Loucy (cell line): Measurements from ENCODE around the gene UGGT2.

Experiments
- H2AFZ ChIP-seq: fragments of 200-600 bp; sonication (generic); 2 replicates; pipeline ENCODE4 v1.6.0; 2016; ENCODE audit warnings: antibody characterized with exemption, mild to moderate bottlenecking, low read length, moderate library complexity
- H3F3A ChIP-seq: fragments of 200-600 bp; 2 replicates; pipeline ENCODE4 v1.6.0; 2016; ENCODE audit warnings: antibody characterized with exemption, low read depth, mild to moderate bottlenecking
- H3K27me3 ChIP-seq: fragments of 200-600 bp; sonication (generic); 2 replicates; pipeline ENCODE4 v1.6.1; 2014; ENCODE audit warnings: low read length, mild to moderate bottlenecking; ENCODE audit not compliant: insufficient read depth, poor library complexity, severe bottlenecking
- H3K36me3 ChIP-seq: fragments of 200-600 bp; sonication (generic); 2 replicates; pipeline ENCODE4 v1.6.1; 2016; ENCODE audit warnings: low read length; ENCODE audit not compliant: insufficient read depth
- H3K4me1 ChIP-seq: fragments of 200-600 bp; sonication (generic); 2 replicates; pipeline ENCODE4 v1.5.1; 2014; ENCODE audit warnings: low read length, mild to moderate bottlenecking; ENCODE audit not compliant: insufficient read depth, poor library complexity, severe bottlenecking
- H3K4me2 ChIP-seq: fragments of 200-600 bp; sonication (generic); 2 replicates; pipeline ENCODE4 v1.6.0; 2014; ENCODE audit warnings: antibody characterized with exemption, low read length, low read depth, mild to moderate bottlenecking; ENCODE audit not compliant: poor library complexity, severe bottlenecking
- H3K4me3 ChIP-seq: fragments of 200-600 bp; sonication (generic); 2 replicates; pipeline ENCODE4 v1.5.1; 2014; ENCODE audit warnings: low read length, mild to moderate bottlenecking, mixed read lengths; ENCODE audit not compliant: poor library complexity, severe bottlenecking
- H3K79me2 ChIP-seq: fragments of 200-600 bp; sonication (generic); 2 replicates; pipeline ENCODE4 v1.6.1; 2014; ENCODE audit warnings: low read length; ENCODE audit not compliant: insufficient read depth
- H3K9ac ChIP-seq: fragments of 200-600 bp; sonication (generic); 2 replicates; pipeline ENCODE4 v1.6.0; 2014; ENCODE audit warnings: mild to moderate bottlenecking, low read depth, low read length, moderate library complexity; ENCODE audit not compliant: poor library complexity, severe bottlenecking
- H3K9me2 ChIP-seq: fragments of 200-600 bp; sonication (generic); replicated peaks from 2 replicates; pipeline ENCODE4 v1.6.1; 2016; ENCODE audit warnings: low read depth, low read length, mixed read lengths
- H3K9me3 ChIP-seq: fragments of 200-600 bp; sonication (generic); 2 replicates; pipeline ENCODE4 v1.6.1; 2014; ENCODE audit warnings: mild to moderate bottlenecking, antibody characterized with exemption, low read length, low read depth; ENCODE audit not compliant: insufficient read depth
- H4K20me1 ChIP-seq: fragments of 200-600 bp; sonication (generic); 2 replicates; pipeline ENCODE4 v1.6.0; 2014; ENCODE audit warnings: antibody characterized with exemption, low read length, mild to moderate bottlenecking; ENCODE audit not compliant: insufficient read depth, poor library complexity, severe bottlenecking
- EZH2phosphoT487 ChIP-seq: fragments of 200-600 bp; IDR thresholded peaks from 2 replicates; pipeline ENCODE4 v1.6.1; 2018; ENCODE audit warnings: antibody characterized with exemption, mild to moderate bottlenecking, moderate library complexity, borderline replicate concordance
- TF ChIP-seq, protein P1 (sequence below): fragments of 200-600 bp; sonication (generic); conservative IDR thresholded peaks from 2 replicates; pipeline ENCODE4 v1.5.1; 2014; ENCODE audit warnings: mild to moderate bottlenecking, antibody characterized with exemption, low read length

Gene UGGT2

DNA sequence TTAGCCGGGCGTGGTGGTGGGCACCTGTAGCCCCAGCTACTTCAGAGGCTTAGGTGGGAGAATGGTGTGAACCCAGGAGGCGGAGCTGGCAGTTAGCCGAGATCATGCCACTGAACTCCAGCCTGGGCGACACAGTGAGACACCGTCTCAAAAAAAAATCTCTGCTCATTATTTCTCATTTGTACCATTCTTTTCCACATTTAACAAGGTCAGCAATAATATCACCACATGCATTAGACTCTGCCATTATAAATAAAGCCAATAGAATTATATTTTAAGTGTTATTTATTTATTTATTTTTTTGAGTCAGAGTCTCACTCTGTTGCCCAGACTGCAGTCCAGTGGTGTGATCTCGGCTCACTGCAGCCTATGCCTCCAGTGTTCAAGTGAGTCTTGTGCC, 24.2 kb downstream of the UGGT2 start:
- no peak overlapping the region for H3K4me3 ChIP-seq
- no peaks in the 10 kb centered on the region for H3K36me3 ChIP-seq
- H2AFZ ChIP-seq, result no peak overlapping the region
- H3K27me3 ChIP-seq, result no peaks in the 10 kb centered on the region
- no peaks in the 10 kb centered on the region for H4K20me1 ChIP-seq
- H3K9me2 ChIP-seq, result no peaks in the 10 kb centered on the region
- no peaks in the 10 kb centered on the region for H3F3A ChIP-seq
- no peaks in the 10 kb centered on the region for H3K79me2 ChIP-seq
- no peaks in the 10 kb centered on the region for H3K4me1 ChIP-seq
- no peak overlapping the region for H3K4me2 ChIP-seq
- no peak overlapping the region for H3K9ac ChIP-seq
- H3K9me3 ChIP-seq, result peaks cover 1% of the 10 kb centered on the region; the same call in 1 of the 2 replicates
- TF ChIP-seq, protein P1, sequence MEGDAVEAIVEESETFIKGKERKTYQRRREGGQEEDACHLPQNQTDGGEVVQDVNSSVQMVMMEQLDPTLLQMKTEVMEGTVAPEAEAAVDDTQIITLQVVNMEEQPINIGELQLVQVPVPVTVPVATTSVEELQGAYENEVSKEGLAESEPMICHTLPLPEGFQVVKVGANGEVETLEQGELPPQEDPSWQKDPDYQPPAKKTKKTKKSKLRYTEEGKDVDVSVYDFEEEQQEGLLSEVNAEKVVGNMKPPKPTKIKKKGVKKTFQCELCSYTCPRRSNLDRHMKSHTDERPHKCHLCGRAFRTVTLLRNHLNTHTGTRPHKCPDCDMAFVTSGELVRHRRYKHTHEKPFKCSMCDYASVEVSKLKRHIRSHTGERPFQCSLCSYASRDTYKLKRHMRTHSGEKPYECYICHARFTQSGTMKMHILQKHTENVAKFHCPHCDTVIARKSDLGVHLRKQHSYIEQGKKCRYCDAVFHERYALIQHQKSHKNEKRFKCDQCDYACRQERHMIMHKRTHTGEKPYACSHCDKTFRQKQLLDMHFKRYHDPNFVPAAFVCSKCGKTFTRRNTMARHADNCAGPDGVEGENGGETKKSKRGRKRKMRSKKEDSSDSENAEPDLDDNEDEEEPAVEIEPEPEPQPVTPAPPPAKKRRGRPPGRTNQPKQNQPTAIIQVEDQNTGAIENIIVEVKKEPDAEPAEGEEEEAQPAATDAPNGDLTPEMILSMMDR, result no peak
- no peak for TF ChIP-seq EZH2phosphoT487

DNA sequence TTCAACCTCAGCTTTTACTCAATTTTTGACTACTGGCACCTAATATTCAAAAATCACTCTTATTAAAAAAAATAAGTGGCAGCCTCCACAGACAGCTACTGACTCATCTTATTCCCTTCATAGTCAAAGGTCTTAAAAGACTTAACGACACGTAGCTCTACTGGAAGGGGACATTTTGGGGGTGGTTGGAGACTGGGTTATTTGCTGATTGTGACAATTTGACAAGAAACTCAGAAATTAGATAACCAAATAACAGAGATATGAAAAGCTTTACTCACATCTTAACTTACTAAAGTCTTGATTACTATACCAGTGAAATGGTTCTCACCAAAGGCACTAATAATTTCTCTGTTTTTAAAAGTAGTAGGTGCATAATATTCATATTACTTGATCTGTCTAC, 25.7 kb downstream of the UGGT2 start:
- Histone ChIP-seq H3K4me2 (no peak overlapping the region), H3K4me3 (no peak overlapping the region), H3F3A (no peaks in the 10 kb centered on the region), H4K20me1 (no peaks in the 10 kb centered on the region), H3K9me2 (no peaks in the 10 kb centered on the region), H2AFZ (no peak overlapping the region), H3K9ac (no peak overlapping the region), H3K9me3 (no peaks in the 10 kb centered on the region), H3K79me2 (no peaks in the 10 kb centered on the region), H3K36me3 (no peaks in the 10 kb centered on the region), H3K4me1 (no peaks in the 10 kb centered on the region), H3K27me3 (no peaks in the 10 kb centered on the region)
- TF ChIP-seq EZH2phosphoT487, result no peak
- TF ChIP-seq, protein P1, result no peak

DNA sequence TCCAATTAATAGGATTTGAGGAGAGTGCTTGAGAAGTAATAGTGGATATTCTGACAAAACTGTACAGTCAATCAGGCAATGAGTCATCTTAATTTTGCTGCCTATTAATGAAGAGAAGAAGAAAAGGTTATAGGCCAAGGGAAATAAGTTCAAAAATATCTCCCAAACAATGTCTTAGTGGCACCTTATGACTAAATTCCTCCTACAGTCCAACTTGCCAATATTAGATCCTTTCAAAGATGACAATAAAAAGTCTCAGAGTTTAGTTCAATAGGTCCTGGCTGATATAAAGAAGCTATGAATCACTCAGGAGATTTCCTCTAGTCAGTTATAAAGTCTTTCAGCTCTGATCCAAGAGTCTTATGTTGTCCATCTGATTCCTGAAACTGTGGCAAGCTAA, 27.9 kb downstream of the UGGT2 start:
- Histone ChIP-seq H3K9me3 (no peaks in the 10 kb centered on the region), H3K4me1 (no peaks in the 10 kb centered on the region), H2AFZ (no peak overlapping the region), H3K4me3 (no peak overlapping the region), H3K9me2 (no peaks in the 10 kb centered on the region), H3F3A (no peaks in the 10 kb centered on the region), H4K20me1 (no peaks in the 10 kb centered on the region), H3K79me2 (no peaks in the 10 kb centered on the region), H3K27me3 (no peaks in the 10 kb centered on the region), H3K9ac (no peak overlapping the region), H3K36me3 (no peaks in the 10 kb centered on the region), H3K4me2 (no peak overlapping the region)
- TF ChIP-seq, protein P1, result no peak
- no peak for TF ChIP-seq EZH2phosphoT487
